ENCODE measurements around the gene WDR38. TPM values are rescaled to one million over a fixed set of nuclear protein-coding genes. Genes with fewer than 3 reads are reported as not detected.
"Not testable (repeated sequence)": the region's sequence is repeated elsewhere in the genome, so short reads cannot be mapped to it uniquely, and the experiment has no call there.

Gene WDR38
- total RNA-seq, 1 experiment from 2014 or later, result not detected

DNA sequence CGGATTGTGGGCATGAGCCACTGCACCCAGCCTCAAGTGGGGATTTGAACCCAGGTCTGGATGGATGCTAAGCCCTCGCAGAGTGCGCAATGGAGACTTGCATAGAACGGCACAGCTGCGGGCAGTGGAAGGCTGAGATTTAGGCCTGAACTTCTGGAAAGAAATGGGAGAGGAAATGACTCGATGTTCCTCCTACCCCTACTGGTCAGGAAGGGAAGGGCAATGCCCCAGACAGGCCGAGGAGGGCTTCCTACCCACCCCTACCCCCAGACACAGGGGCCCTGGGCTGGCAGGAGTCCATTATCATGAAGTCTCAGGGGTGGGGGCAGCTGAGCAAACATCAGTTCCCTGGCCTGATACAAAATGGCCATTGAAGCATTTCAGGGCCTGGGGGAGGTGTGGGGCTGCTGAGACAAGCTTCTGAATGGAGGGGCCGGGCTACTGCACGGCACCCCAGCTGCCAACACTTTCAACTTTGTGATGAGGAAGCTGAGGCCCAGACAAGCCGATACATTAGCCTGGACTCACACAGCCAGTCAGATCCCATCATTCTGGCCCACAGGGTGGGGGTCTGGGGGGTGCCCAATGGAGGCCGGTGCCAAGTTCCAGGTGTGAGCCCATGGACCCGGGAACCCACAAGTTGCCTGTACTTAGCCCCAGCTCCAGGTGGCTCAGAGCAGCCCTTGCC, 13.5 kb upstream of the WDR38 start:
- peak; percentile 59 for DNase-seq
- Histone ChIP-seq H3K27ac (ENCODE audit: low read length) (no peak overlapping the region), H4K20me1 (ENCODE audit: insufficient read depth, low read depth, low read length) (no peaks in the 10 kb centered on the region), H2AFZ (ENCODE audit: low read length) (no peak overlapping the region), H3K79me2 (ENCODE audit: low read length) (no peaks in the 10 kb centered on the region), H3K9ac (ENCODE audit: low read length) (no peak overlapping the region), H3K36me3 (ENCODE audit: insufficient read depth, low read length) (no peaks in the 10 kb centered on the region), H3K27me3 (ENCODE audit: low read length) (no peaks in the 10 kb centered on the region), H3K9me3 (ENCODE audit: low read length) (no peaks in the 10 kb centered on the region), H3K4me2 (ENCODE audit: low read depth, low read length, poor library complexity, severe bottlenecking) (no peak overlapping the region), H3K9me2 (replicated peaks; ENCODE audit: insufficient read depth, low read length) (no peaks in the 10 kb centered on the region), H3K4me1 (ENCODE audit: low read length) (no peaks in the 10 kb centered on the region; the same call in 1 of the 2 replicates), H3K4me3 (ENCODE audit: low read length) (no peak overlapping the region)

DNA sequence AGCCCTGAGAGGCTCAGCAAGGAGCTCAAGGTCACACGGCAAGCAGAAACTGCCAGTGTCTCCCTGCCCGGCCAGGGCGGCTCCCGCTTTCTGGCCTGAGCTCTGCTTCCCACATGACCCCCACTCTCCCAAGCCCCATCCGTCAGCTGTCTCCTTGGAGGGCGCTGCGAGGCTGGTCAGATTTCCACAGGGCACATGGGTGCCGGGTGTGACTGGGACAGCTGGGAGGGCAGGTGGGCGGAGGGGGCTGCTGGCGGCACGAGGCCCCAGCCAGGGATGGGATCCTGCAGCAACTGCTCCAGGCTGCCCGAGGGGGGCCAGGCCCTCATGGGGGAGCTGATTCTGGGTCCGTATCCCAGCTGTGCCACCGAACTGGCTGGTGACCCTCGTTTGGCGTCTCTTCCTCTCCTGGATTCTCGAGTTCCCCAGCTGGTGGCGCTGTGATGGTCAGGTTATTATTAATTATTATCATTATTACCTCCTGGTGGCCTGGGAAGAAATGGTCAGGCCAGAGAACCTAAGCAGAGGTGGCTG, 12.9 kb upstream of the WDR38 start:
- Histone ChIP-seq H3K9me3 (ENCODE audit: low read length) (no peaks in the 10 kb centered on the region), H3K4me2 (ENCODE audit: low read depth, low read length, poor library complexity, severe bottlenecking) (no peak overlapping the region), H3K27me3 (ENCODE audit: low read length) (no peaks in the 10 kb centered on the region), H3K36me3 (ENCODE audit: insufficient read depth, low read length) (no peaks in the 10 kb centered on the region), H3K9ac (ENCODE audit: low read length) (no peak overlapping the region), H4K20me1 (ENCODE audit: insufficient read depth, low read depth, low read length) (no peaks in the 10 kb centered on the region), H2AFZ (ENCODE audit: low read length) (no peak overlapping the region), H3K9me2 (replicated peaks; ENCODE audit: insufficient read depth, low read length) (no peaks in the 10 kb centered on the region), H3K27ac (ENCODE audit: low read length) (no peak overlapping the region), H3K4me3 (ENCODE audit: low read length) (no peak overlapping the region), H3K4me1 (ENCODE audit: low read length) (no peaks in the 10 kb centered on the region), H3K79me2 (ENCODE audit: low read length) (no peaks in the 10 kb centered on the region)
- peak; percentile 75 for DNase-seq

DNA sequence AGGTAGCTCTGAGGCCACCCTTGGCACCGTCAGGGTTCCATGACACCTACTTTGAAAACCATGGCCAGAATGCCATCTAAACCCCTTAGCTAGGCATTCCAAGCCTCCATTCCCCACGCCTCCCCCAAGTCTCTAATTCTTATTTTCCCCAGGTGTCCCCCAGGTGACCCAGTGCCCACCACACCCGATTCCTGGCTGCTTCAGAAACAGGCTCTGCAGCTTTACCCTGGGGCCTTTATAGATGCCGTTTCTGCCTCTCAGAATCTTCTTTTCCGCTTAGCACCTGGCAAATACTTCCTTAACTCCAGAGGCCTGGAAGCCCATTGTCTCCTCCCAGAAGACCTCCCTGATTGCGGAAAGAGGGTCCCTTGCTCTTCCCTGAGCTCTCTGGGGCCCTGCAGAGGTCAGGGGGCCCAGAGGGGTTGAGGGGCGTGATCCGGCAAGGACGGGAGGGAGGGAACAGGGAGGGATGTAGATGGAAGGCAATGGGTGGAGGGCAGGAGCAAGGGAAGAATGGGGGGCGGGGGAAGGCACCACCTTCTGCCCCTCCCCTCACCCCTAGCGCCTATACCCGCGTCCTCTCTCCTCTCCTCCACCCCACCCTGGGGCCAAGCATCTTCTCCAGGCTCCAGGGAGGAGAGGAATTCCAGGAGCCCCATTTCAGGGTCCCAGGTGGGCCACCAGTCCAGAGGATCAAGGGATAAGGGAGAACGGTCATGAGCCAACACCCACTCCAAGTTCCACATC, 12.0 kb upstream of the WDR38 start:
- Histone ChIP-seq H3K4me3 (ENCODE audit: low read length) (no peak overlapping the region), H3K4me2 (ENCODE audit: low read depth, low read length, poor library complexity, severe bottlenecking) (no peak overlapping the region), H3K27ac (ENCODE audit: low read length) (no peak overlapping the region), H3K4me1 (ENCODE audit: low read length) (no peaks in the 10 kb centered on the region), H3K27me3 (ENCODE audit: low read length) (no peaks in the 10 kb centered on the region), H3K9ac (ENCODE audit: low read length) (no peak overlapping the region), H3K9me2 (replicated peaks; ENCODE audit: insufficient read depth, low read length) (no peaks in the 10 kb centered on the region), H3K9me3 (ENCODE audit: low read length) (no peaks in the 10 kb centered on the region), H2AFZ (ENCODE audit: low read length) (no peak overlapping the region), H3K36me3 (ENCODE audit: insufficient read depth, low read length) (no peaks in the 10 kb centered on the region), H3K79me2 (ENCODE audit: low read length) (no peaks in the 10 kb centered on the region), H4K20me1 (ENCODE audit: insufficient read depth, low read depth, low read length) (no peaks in the 10 kb centered on the region)
- DNase-seq, result no peak

DNA sequence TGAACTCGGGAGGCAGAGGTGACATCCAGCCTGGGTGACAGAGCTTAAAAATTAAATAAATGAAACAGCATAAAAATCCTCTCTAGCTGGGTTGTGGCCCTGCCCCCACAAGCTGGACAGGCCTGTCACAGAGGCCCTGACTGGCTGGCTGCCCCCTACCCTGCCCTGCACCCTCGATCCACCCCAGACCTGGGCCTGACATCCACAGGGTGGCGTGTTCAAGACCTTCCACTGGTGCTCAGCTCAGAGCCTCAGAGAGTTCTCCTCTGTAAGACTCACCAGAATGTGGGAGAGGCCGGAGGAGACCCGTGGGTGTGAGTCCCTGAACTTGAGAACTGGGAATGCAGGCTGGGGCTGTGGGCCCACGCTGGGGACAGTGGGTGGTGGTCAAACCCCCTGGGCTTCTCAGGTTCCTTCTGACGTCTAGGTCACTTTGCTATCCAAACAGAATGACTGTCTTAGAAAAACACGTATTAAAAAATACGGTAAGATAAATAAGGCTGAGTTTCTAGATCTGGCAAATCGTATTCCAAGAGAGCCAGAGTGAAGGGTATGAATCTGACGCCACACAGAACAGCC, 9.7 kb upstream of the WDR38 start:
- H3K4me1 ChIP-seq (ENCODE audit: low read length), result no peaks in the 10 kb centered on the region
- no peaks in the 10 kb centered on the region for H3K27me3 ChIP-seq (ENCODE audit: low read length)
- no peaks in the 10 kb centered on the region for H3K36me3 ChIP-seq (ENCODE audit: insufficient read depth, low read length)
- H3K9me3 ChIP-seq (ENCODE audit: low read length), result no peaks in the 10 kb centered on the region
- no peaks in the 10 kb centered on the region for H3K9me2 ChIP-seq (replicated peaks; ENCODE audit: insufficient read depth, low read length)
- H3K4me2 ChIP-seq (ENCODE audit: low read depth, low read length, poor library complexity, severe bottlenecking), result no peak overlapping the region
- no peak overlapping the region for H3K27ac ChIP-seq (ENCODE audit: low read length)
- DNase-seq, result peak; percentile 31
- H3K79me2 ChIP-seq (ENCODE audit: low read length), result no peaks in the 10 kb centered on the region
- H4K20me1 ChIP-seq (ENCODE audit: insufficient read depth, low read depth, low read length), result no peaks in the 10 kb centered on the region
- no peak overlapping the region for H3K9ac ChIP-seq (ENCODE audit: low read length)
- H3K4me3 ChIP-seq (ENCODE audit: low read length), result no peak overlapping the region
- H2AFZ ChIP-seq (ENCODE audit: low read length), result no peak overlapping the region

DNA sequence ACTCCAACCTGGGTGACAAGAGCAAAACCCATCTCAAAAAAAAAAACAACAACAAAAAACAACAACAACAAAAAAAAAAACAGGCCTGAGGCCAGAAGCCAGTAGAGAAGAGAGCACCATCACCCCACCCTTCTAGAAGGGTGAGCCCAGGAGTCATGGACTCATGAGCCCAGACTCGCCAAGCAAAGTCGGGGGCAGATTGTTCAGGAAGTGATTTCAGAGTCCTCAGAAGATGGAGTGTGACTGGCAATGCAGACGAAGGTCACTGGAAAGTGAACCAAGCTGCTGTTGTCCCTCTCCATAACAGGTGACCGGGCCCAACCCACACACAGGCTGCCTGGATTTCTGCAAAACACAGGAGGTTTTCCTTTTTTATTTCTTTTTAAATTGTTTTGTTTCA, 9.0 kb upstream of the WDR38 start:
- Histone ChIP-seq H2AFZ (ENCODE audit: low read length) (no peak overlapping the region), H4K20me1 (ENCODE audit: insufficient read depth, low read depth, low read length) (no peaks in the 10 kb centered on the region), H3K4me3 (ENCODE audit: low read length) (no peak overlapping the region), H3K79me2 (ENCODE audit: low read length) (no peaks in the 10 kb centered on the region), H3K9me3 (ENCODE audit: low read length) (no peaks in the 10 kb centered on the region), H3K9me2 (replicated peaks; ENCODE audit: insufficient read depth, low read length) (no peaks in the 10 kb centered on the region), H3K36me3 (ENCODE audit: insufficient read depth, low read length) (no peaks in the 10 kb centered on the region), H3K27me3 (ENCODE audit: low read length) (no peaks in the 10 kb centered on the region), H3K9ac (ENCODE audit: low read length) (no peak overlapping the region), H3K27ac (ENCODE audit: low read length) (no peak overlapping the region), H3K4me2 (ENCODE audit: low read depth, low read length, poor library complexity, severe bottlenecking) (no peak overlapping the region), H3K4me1 (ENCODE audit: low read length) (no peaks in the 10 kb centered on the region)
- DNase-seq, result no peak

DNA sequence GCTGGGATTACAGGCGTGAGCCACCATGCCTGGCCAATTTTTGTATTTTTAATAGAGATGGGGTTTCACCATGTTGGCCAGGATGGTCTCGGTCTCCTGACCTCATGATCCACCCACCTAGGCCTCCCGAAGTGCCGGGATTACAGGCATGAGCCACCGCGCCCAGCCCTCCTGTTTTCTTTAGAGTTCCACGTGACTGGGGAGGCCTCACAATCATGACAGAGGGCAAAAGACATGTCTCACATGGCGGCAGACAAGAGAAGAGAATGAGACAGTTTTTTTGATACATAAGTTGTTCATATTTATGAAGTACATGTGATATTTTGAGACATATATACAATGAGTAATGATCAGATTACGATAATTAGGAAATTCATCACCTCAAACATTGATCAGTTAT, 6.8 kb upstream of the WDR38 start:
- not testable (repeated sequence) for H3K9ac ChIP-seq (ENCODE audit: low read length); H3K9me3 ChIP-seq (ENCODE audit: low read length); H3K4me3 ChIP-seq (ENCODE audit: low read length); H4K20me1 ChIP-seq (ENCODE audit: insufficient read depth, low read depth, low read length); H3K36me3 ChIP-seq (ENCODE audit: insufficient read depth, low read length); H3K4me2 ChIP-seq (ENCODE audit: low read depth, low read length, poor library complexity, severe bottlenecking); H2AFZ ChIP-seq (ENCODE audit: low read length); DNase-seq; H3K9me2 ChIP-seq (replicated peaks; ENCODE audit: insufficient read depth, low read length); H3K79me2 ChIP-seq (ENCODE audit: low read length); H3K27ac ChIP-seq (ENCODE audit: low read length); H3K4me1 ChIP-seq (ENCODE audit: low read length); H3K27me3 ChIP-seq (ENCODE audit: low read length)

DNA sequence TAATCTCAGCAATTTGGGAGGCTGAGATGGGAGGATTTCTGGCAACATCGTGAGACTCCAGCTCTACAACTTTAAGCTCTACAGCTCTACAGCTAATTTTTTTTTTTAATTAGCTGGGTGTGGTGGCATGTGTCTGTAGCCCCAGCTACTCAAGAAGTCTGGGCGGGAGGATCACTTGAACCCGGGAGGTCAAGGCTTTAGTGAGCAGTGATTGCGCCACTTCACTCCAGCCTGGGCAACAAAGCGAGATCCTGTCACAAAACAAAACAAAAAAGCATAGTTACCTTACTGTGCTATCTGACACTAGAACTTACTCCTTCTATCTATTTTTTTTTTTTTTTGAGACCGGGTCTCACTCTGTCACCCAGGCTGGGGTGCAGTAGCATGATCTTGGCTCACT, 6.3 kb upstream of the WDR38 start:
- Histone ChIP-seq H3K27me3 (ENCODE audit: low read length) (no peaks in the 10 kb centered on the region), H3K4me3 (ENCODE audit: low read length) (no peak overlapping the region), H4K20me1 (ENCODE audit: insufficient read depth, low read depth, low read length) (no peaks in the 10 kb centered on the region), H3K9me3 (ENCODE audit: low read length) (no peaks in the 10 kb centered on the region), H3K4me2 (ENCODE audit: low read depth, low read length, poor library complexity, severe bottlenecking) (no peak overlapping the region), H3K9ac (ENCODE audit: low read length) (no peak overlapping the region), H3K4me1 (ENCODE audit: low read length) (no peaks in the 10 kb centered on the region), H3K36me3 (ENCODE audit: insufficient read depth, low read length) (no peaks in the 10 kb centered on the region), H3K27ac (ENCODE audit: low read length) (no peak overlapping the region), H3K9me2 (replicated peaks; ENCODE audit: insufficient read depth, low read length) (no peaks in the 10 kb centered on the region), H2AFZ (ENCODE audit: low read length) (no peak overlapping the region), H3K79me2 (ENCODE audit: low read length) (no peaks in the 10 kb centered on the region)
- no peak for DNase-seq

DNA sequence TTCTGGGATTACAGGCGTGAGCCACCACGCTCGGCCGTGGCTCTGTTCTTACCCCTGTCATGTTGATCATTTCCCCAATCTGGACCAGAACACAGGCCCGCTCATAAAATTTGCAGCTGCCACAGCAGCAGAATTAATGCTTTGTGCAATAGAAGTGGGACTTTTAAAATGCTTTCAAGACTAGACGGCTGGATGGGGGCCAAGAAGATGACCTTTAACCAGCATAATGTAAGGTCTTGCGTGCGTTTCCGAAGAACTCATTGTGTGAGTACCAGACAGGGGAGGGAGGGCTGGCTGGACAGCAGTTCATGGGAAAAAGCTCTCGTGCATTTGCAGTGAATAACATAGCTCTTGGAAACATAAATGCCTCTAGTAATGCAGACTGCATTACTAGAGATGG, 3.5 kb upstream of the WDR38 start:
- no peak overlapping the region for H3K27ac ChIP-seq (ENCODE audit: low read length)
- H3K9ac ChIP-seq (ENCODE audit: low read length), result no peak overlapping the region
- no peak overlapping the region for H3K4me2 ChIP-seq (ENCODE audit: low read depth, low read length, poor library complexity, severe bottlenecking)
- H3K4me1 ChIP-seq (ENCODE audit: low read length), result peaks cover 9% of the 10 kb centered on the region
- no peak overlapping the region for H2AFZ ChIP-seq (ENCODE audit: low read length)
- H3K9me2 ChIP-seq (replicated peaks; ENCODE audit: insufficient read depth, low read length), result no peaks in the 10 kb centered on the region
- no peaks in the 10 kb centered on the region for H3K27me3 ChIP-seq (ENCODE audit: low read length)
- no peaks in the 10 kb centered on the region for H3K79me2 ChIP-seq (ENCODE audit: low read length)
- H3K36me3 ChIP-seq (ENCODE audit: insufficient read depth, low read length), result no peaks in the 10 kb centered on the region
- DNase-seq, result peak; percentile 27
- H4K20me1 ChIP-seq (ENCODE audit: insufficient read depth, low read depth, low read length), result no peaks in the 10 kb centered on the region
- H3K9me3 ChIP-seq (ENCODE audit: low read length), result no peaks in the 10 kb centered on the region
- no peak overlapping the region for H3K4me3 ChIP-seq (ENCODE audit: low read length)
